Fibroblast of the conjunctiva (primary cell): ENCODE data around the gene ELP1.
"Not testable (repeated sequence)": the region's sequence is repeated elsewhere in the genome, so short reads cannot be mapped to it uniquely, and the experiment has no call there.

Experiments used
- DNase-seq: peaks from one replicate; pipeline ENCODE4 v3.0.0-alpha.2; 2010; ENCODE audit warnings: low read depth

ELP1 gene

GRCh38 chr9:108933231-108933717, 650 bp downstream of the ELP1 start:
- no peak for DNase-seq

GRCh38 chr9:108928386-108928785, 5.5 kb downstream of the ELP1 start:
- no peak for DNase-seq

GRCh38 chr9:108924466-108924865, 9.5 kb downstream of the ELP1 start:
- no peak for DNase-seq

GRCh38 chr9:108921200-108921599, 12.7 kb downstream of the ELP1 start:
- no peak for DNase-seq

GRCh38 chr9:108920401-108920800, 13.5 kb downstream of the ELP1 start:
- DNase-seq = not testable (repeated sequence)

GRCh38 chr9:108919517-108919916, 14.4 kb downstream of the ELP1 start:
- DNase-seq = no peak

- DNase-seq = no peak
Measured at GRCh38 chr9:108913391-108913790, 20.5 kb downstream of the ELP1 start.

GRCh38 chr9:108911820-108912219, 22.1 kb downstream of the ELP1 start:
- DNase-seq = no peak

GRCh38 chr9:108910914-108911313, 23.0 kb downstream of the ELP1 start:
- no peak for DNase-seq

- no peak for DNase-seq
Measured at GRCh38 chr9:108910402-108910801, 23.5 kb downstream of the ELP1 start.

- DNase-seq = no peak
Measured at GRCh38 chr9:108905494-108905893, 28.4 kb downstream of the ELP1 start.

GRCh38 chr9:108904161-108904560, 29.8 kb downstream of the ELP1 start:
- no peak for DNase-seq

- DNase-seq = no peak
Measured at GRCh38 chr9:108903420-108904103, 30.4 kb downstream of the ELP1 start.

- no peak for DNase-seq
Measured at GRCh38 chr9:108900176-108900575, 33.7 kb downstream of the ELP1 start.

GRCh38 chr9:108899023-108899695, 34.8 kb downstream of the ELP1 start:
- DNase-seq = not testable (repeated sequence)

GRCh38 chr9:108897324-108898096, 36.4 kb downstream of the ELP1 start:
- no peak for DNase-seq

GRCh38 chr9:108894225-108894997, 39.5 kb downstream of the ELP1 start:
- DNase-seq = no peak

GRCh38 chr9:108889649-108890067, 44.3 kb downstream of the ELP1 start:
- peak; percentile 9 for DNase-seq

- not testable (repeated sequence) for DNase-seq
Measured at GRCh38 chr9:108886594-108887271, 47.2 kb downstream of the ELP1 start.

GRCh38 chr9:108885643-108886348, 48.1 kb downstream of the ELP1 start:
- peak; percentile 80 for DNase-seq

- DNase-seq = no peak
Measured at GRCh38 chr9:108884701-108885100, 49.2 kb downstream of the ELP1 start.
